Neural progenitor cell (in vitro differentiated cells): ENCODE data around the gene HMCN1.

Experiments used
- CTCF ChIP-seq: fragments of 200-600 bp; sonication (generic); IDR thresholded peaks from 2 replicates; pipeline ENCODE4 v1.5.1; 2017; ENCODE audit warnings: antibody characterized with exemption, mild to moderate bottlenecking
- EZH2 ChIP-seq: fragments of 200-600 bp; sonication (generic); IDR thresholded peaks from 2 replicates; pipeline ENCODE4 v1.6.1; 2017; ENCODE audit warnings: antibody characterized with exemption, mild to moderate bottlenecking, moderate library complexity
- EZH2phosphoT487 ChIP-seq: fragments of 200-600 bp; sonication (generic); IDR thresholded peaks from 2 replicates; pipeline ENCODE4 v1.6.1; 2017; ENCODE audit warnings: antibody characterized with exemption

- TF ChIP-seq CTCF (no peak), EZH2 (no peak), EZH2phosphoT487 (no peak)
These were observed 329.0 kb downstream of the HMCN1 start for GRCh38 chr1:186063091-186063657.
